ENCODE data around the gene RPAP2.

The RPAP2 gene

GRCh38 chr1:92443893-92444292 lies 145.0 kb downstream of the RPAP2 start:
- intact Hi-C loops (cut with DNase I), result no loop called here
- no peak for DNase-seq

GRCh38 chr1:92444351-92444750 lies 145.5 kb downstream of the RPAP2 start:
- no peak for DNase-seq
- intact Hi-C loops (cut with DNase I), result no loop called here

- intact Hi-C loops (cut with DNase I), result no loop called here
- DNase-seq, result no peak
Observed at GRCh38 chr1:92445865-92446264, 147.0 kb downstream of the RPAP2 start.

GRCh38 chr1:92446546-92446945 lies 147.7 kb downstream of the RPAP2 start:
- DNase-seq, result no peak
- intact Hi-C loops (cut with DNase I), result no loop called here

GRCh38 chr1:92447033-92447681 lies 148.3 kb downstream of the RPAP2 start:
- intact Hi-C loops (cut with DNase I), result no loop called here
- no peak for DNase-seq

- DNase-seq, result no peak
- intact Hi-C loops (cut with DNase I), result no loop called here
Observed at GRCh38 chr1:92447976-92448375, 149.1 kb downstream of the RPAP2 start.

Data from posterior cingulate gyrus (tissue), 11 donors.